Keratinocyte (primary cell): ENCODE results near the gene NOS3. TPM values are rescaled to one million over a fixed set of nuclear protein-coding genes. Genes with fewer than 3 reads are reported as not detected.

Experiments
- DNase-seq: peaks from one replicate; pipeline ENCODE4 v3.0.0-alpha.2; 2011; ENCODE audit warnings: low read depth, missing footprints, low spot score
- FAIRE-seq: peaks from 2 replicates; lab custom pipeline; 2011; peaks lifted over from hg19 to GRCh38; lab: Jason Lieb, UNC
- H2AFZ ChIP-seq: 2 replicates; pipeline ENCODE4 v1.6.0; 2012; ENCODE audit warnings: low read length, control low read depth, inconsistent platforms; ENCODE audit not compliant: control insufficient read depth
- H3K27ac ChIP-seq: 2 replicates; pipeline ENCODE4 v1.5.1; 2011; ENCODE audit warnings: low read length; ENCODE audit not compliant: control insufficient read depth, insufficient read depth
- H3K27me3 ChIP-seq: 3 replicates; pipeline ENCODE4 v1.6.0; 2011; ENCODE audit warnings: low read length; ENCODE audit not compliant: control insufficient read depth, insufficient read depth; ENCODE audit errors: extremely low read depth
- H3K36me3 ChIP-seq, 2 experiments: 2 replicates in 1 of 2; 3 replicates in 1 of 2; pipeline ENCODE4 v1.5.1; 2011; ENCODE audit warnings: low read length in 2 of 2, mild to moderate bottlenecking in 1 of 2; ENCODE audit not compliant: control insufficient read depth in 2 of 2, insufficient read depth in 2 of 2; ENCODE audit errors: extremely low read depth in 1 of 2
- H3K4me1 ChIP-seq: 3 replicates; pipeline ENCODE4 v1.5.1; 2011; ENCODE audit warnings: low read length; ENCODE audit not compliant: control insufficient read depth, insufficient read depth; ENCODE audit errors: extremely low read depth
- H3K4me2 ChIP-seq: 3 replicates; pipeline ENCODE4 v1.6.0; 2011; ENCODE audit warnings: low read depth, low read length; ENCODE audit not compliant: control insufficient read depth, insufficient read depth; ENCODE audit errors: extremely low read depth
- H3K4me3 ChIP-seq, 3 experiments: fragments of 200-600 bp in 1 of 3; sonication (generic) in 1 of 3; 2 replicates in 2 of 3; 3 replicates in 1 of 3; pipeline ENCODE4 v1.5.1; 2011 to 2016; ENCODE audit warnings: low read length in 3 of 3, mild to moderate bottlenecking in 3 of 3, control low read depth in 2 of 3, inconsistent platforms in 1 of 3, low read depth in 1 of 3, mixed read lengths in 1 of 3, mixed run types in 1 of 3, moderate library complexity in 1 of 3; ENCODE audit not compliant: control insufficient read depth in 2 of 3, insufficient read depth in 2 of 3; ENCODE audit errors: extremely low read depth in 1 of 3
- H3K79me2 ChIP-seq: 2 replicates; pipeline ENCODE4 v1.6.0; 2012; ENCODE audit warnings: low read length; ENCODE audit not compliant: control insufficient read depth, insufficient read depth
- H3K9ac ChIP-seq: 3 replicates; pipeline ENCODE4 v1.6.0; 2011; ENCODE audit warnings: low read length; ENCODE audit not compliant: control insufficient read depth, insufficient read depth; ENCODE audit errors: extremely low read depth
- H3K9me1 ChIP-seq: 3 replicates; pipeline ENCODE4 v1.6.0; 2011; ENCODE audit warnings: low read length; ENCODE audit not compliant: control insufficient read depth, insufficient read depth; ENCODE audit errors: extremely low read depth
- H3K9me3 ChIP-seq: 2 replicates; pipeline ENCODE4 v1.5.1; 2012; ENCODE audit warnings: low read depth, low read length; ENCODE audit not compliant: control insufficient read depth
- H4K20me1 ChIP-seq: 3 replicates; pipeline ENCODE4 v1.6.0; 2011; ENCODE audit warnings: low read length; ENCODE audit not compliant: control insufficient read depth, insufficient read depth; ENCODE audit errors: extremely low read depth
- CTCF ChIP-seq, 3 experiments: IDR thresholded peaks in 1 of 3; conservative IDR thresholded peaks in 1 of 3; optimal IDR thresholded peaks in 1 of 3; 2 replicates in 2 of 3; 3 replicates in 1 of 3; pipeline versions ENCODE3 to v1.5.1; 2011; ENCODE audit warnings: low read length in 3 of 3, mild to moderate bottlenecking in 3 of 3, moderate library complexity in 2 of 3, control low read depth in 1 of 3, inconsistent platforms in 1 of 3; ENCODE audit not compliant: insufficient read depth in 2 of 3; ENCODE audit errors: extremely low read depth in 1 of 3
- EZH2 ChIP-seq: IDR thresholded peaks from one replicate; pipeline ENCODE4 v1.6.1; 2012; ENCODE audit warnings: inconsistent platforms, mild to moderate bottlenecking, low read length, moderate library complexity
- dilution Hi-C: fragments of 300-500 bp; cut with MboI; formaldehyde crosslinking; loops from one replicate; pipeline ENCODE4 v1.7.0; 2020; ENCODE audit warnings: low sequenced_read_pairs; ENCODE audit not compliant: extremely low pct_ligation_motif_present
- polyA plus RNA-seq, 5 experiments: library from polyadenylated mRNA; depleted of rRNA in 3 of 5; stranded (reverse) in 3 of 5; stranded (forward) in 1 of 5; unstranded in 1 of 5; fragments of >200 nt; gene quantifications; 1 replicate in 1 of 5; 2 replicates in 3 of 5; 3 replicates in 1 of 5; pipeline versions ENCODE4 v1.2.1 to v1.2.3, GENCODE V29; 2011 to 2012; ENCODE audit warnings: missing spikeins in 2 of 5, low read depth in 1 of 5, low replicate concordance in 1 of 5

Gene NOS3
- polyA plus RNA-seq, 1 donor (not counting 4 experiments of a cell fraction or from before 2014, with no cell fraction given) = 0.77 TPM

- Histone ChIP-seq H3K36me3 (no peaks in the 10 kb centered on the region), H3K27me3 (peaks cover 56% of the 10 kb centered on the region), H3K4me3 (no peak overlapping the region), H3K79me2 (no peaks in the 10 kb centered on the region), H3K4me2 (no peak overlapping the region), H4K20me1 (no peaks in the 10 kb centered on the region), H3K9me3 (no peaks in the 10 kb centered on the region), H3K9ac (no peak overlapping the region), H2AFZ (no peak overlapping the region), H3K9me1 (no peaks in the 10 kb centered on the region), H3K4me1 (peaks cover 8% of the 10 kb centered on the region), H3K27ac (no peak overlapping the region)
- TF ChIP-seq EZH2 = no peak
- no peak for TF ChIP-seq CTCF (optimal IDR thresholded peaks at IDR 0.05 in 1 of 3, IDR thresholded peaks at IDR 0.05 in 1 of 3, conservative IDR thresholded peaks at IDR 0.05 in 1 of 3; ENCODE audit: extremely low read depth in 1 of 3, insufficient read depth in 2 of 3, low read length in 3 of 3)
- DNase-seq = no peak
- dilution Hi-C loops = no loop called here
- no peak for FAIRE-seq
These were observed 25.7 kb downstream of the NOS3 start for GRCh38 chr7:151016505-151016904.

- Histone ChIP-seq H3K9ac (no peak overlapping the region), H3K4me3 (no peak overlapping the region), H3K27ac (no peak overlapping the region), H3K36me3 (no peaks in the 10 kb centered on the region), H3K9me3 (no peaks in the 10 kb centered on the region), H3K4me2 (no peak overlapping the region), H2AFZ (no peak overlapping the region), H3K4me1 (peaks cover 8% of the 10 kb centered on the region), H3K9me1 (no peaks in the 10 kb centered on the region), H3K79me2 (no peaks in the 10 kb centered on the region), H4K20me1 (no peaks in the 10 kb centered on the region), H3K27me3 (peaks cover 56% of the 10 kb centered on the region)
- TF ChIP-seq EZH2 (no peak), CTCF (optimal IDR thresholded peaks at IDR 0.05 in 1 of 3, IDR thresholded peaks at IDR 0.05 in 1 of 3, conservative IDR thresholded peaks at IDR 0.05 in 1 of 3; ENCODE audit: extremely low read depth in 1 of 3, insufficient read depth in 2 of 3, low read length in 3 of 3) (no peak)
- DNase-seq (no peak), FAIRE-seq (no peak)
- dilution Hi-C loops = no loop called here
These were observed 26.1 kb downstream of the NOS3 start for GRCh38 chr7:151016942-151017341.
